T47D (cell line): Measurements from ENCODE around the gene PDE6G.

Experiments
- DNase-seq, 2 experiments: peaks; one replicate each; pipeline versions ENCODE4 v3.0.0 to v3.0.0-alpha.2; 2011 to 2012; ENCODE audit warnings: low read depth in 1 of 2, low spot score in 1 of 2
- JUND ChIP-seq: IDR thresholded peaks from 2 replicates; pipeline ENCODE4 v1.6.1; 2012; ENCODE audit warnings: low read depth
- in situ Hi-C: cut with HindIII; loops from 2 replicates; pipeline ENCODE4 v1.10.0; 2016; ENCODE audit warnings: low sequenced_read_pairs, low pct_unique_long_range_greater_than_20kb

Gene PDE6G

DNA sequence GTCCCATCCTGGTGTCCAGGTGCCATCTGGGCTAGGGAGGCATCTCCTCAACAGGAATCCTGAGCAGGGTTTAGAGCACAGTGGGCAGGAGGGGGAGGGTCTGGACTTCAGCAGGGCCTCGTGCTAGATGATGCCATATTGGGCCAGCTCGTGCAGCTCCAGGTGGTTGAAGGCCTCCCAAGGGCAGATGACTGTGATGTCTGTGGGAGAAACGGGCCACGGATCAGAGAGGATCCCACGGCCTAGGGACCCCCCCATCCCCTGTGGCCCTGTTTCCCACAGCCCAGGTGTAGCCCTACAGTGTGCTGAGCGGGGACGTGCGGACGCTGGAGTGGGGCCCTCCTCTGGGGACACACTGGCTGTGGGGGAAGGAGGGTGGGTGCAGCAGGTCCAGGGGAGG lies 5.4 kb downstream of the PDE6G start:
- in situ Hi-C loops = no loop called here
- no peak for TF ChIP-seq JUND
- DNase-seq = no peak

DNA sequence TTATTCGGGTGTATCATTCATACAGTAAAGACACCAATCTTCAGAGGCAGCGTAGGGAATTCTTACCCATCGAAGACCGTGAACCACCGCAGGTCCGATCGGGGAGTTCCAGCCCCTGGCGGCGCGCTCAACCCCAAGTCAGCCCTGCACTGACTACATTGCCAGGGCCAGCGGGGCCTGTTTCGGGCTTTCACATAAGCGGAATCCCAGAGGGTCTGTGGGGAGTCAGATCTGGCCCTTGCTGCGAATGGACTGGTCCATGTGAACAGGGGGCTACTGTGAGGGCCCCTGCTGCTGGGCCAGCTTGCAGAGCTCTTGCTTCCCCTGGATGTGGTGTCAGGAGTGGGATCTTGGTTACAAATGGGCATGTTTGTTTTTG lies 7.6 kb downstream of the PDE6G start:
- no peak for TF ChIP-seq JUND
- no peak for DNase-seq

GRCh38 chr17:81648013-81648706 lies 8.2 kb downstream of the PDE6G start:
- no peak for TF ChIP-seq JUND

More for the DNA sequence above, 7.6 kb downstream of the PDE6G start:
- in situ Hi-C loops = no loop called here

DNA sequence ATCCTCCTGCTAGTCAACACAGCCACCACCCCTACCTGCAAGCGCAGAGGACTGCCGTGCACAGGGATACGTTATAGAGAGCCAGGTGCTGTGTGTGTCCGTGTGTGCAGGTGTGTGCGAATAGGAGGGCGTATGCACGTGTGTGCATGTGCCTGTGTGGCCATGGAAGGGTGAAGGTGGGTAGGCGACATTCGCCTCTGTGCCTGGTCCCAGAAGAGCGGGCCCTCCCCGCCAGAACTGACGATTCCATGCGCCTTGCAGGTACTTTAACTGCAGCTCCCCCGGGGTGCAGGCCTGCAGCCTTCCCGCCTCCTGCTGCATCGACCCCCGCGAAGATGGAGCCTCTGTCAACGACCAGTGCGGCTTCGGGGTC lies 8.7 kb downstream of the PDE6G start:
- no peak for DNase-seq
- in situ Hi-C loops = no loop called here

More at GRCh38 chr17:81648013-81648706, 8.2 kb downstream of the PDE6G start:
- no peak for DNase-seq
- in situ Hi-C loops = no loop called here

GRCh38 chr17:81646869-81647600 lies 9.3 kb downstream of the PDE6G start:
- in situ Hi-C loops = no loop called here
- DNase-seq = no peak
- TF ChIP-seq JUND = no peak

More for the DNA sequence above, 8.7 kb downstream of the PDE6G start:
- no peak for TF ChIP-seq JUND

DNA sequence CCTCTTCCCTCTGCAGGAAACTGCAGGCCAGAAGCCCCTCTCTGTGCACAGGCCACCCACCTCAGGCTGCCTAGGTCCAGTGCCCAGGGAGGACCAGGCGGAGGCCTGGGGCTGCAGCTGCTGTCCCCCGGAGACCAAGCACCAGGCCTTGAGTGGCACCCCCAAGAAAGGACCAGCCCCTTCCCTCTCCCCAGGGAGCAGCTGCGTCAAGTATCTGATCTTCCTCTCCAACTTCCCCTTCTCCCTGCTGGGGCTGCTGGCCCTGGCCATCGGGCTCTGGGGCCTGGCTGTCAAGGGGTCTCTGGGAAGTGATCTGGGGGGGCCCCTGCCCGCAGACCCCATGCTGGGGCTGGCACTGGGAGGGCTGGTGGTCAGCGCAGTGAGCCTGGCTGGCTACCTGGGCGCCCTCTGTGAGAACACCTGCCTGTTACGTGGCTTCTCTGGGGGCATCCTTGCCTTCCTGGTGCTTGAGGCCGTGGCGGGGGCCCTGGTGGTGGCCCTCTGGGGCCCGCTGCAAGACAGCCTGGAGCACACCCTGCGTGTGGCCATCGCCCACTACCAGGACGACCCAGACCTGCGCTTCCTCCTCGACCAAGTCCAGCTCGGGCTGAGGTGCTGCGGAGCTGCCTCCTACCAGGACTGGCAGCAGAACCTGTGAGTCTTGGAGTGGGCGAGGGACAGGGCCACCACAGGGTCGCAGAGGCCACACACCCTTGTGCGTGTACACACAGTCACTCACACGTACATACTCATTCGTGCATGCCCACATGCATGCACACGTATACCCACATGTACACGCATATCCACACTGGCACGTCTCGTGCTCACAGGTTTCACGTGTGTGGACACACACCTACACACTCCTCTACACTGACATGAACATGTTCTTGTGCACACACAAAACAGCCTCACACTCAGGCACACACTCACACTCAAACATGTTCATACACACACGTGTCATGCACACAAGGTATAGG lies 11.1 kb downstream of the PDE6G start:
- no peak for TF ChIP-seq JUND
- DNase-seq = no peak
- in situ Hi-C loops = no loop called here

DNA sequence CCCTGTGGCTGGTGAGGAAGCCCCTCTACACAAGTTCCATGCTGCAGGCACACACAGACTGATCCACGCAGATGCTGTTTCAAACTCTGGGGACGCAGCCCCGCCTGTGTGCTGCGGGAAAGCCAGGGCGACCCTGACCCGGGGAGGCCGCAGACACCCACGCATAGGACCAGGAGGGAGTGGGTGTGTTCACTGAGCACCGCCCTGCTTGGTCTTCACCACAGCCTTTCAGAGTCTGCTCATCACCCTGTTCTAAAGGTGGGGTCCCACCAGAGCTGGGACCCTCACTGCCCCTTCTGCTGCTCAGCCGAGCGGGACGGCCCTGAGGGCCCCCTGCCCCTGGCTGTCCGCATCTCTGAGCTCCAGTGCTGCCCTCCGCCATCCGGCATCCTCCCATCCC lies 11.8 kb downstream of the PDE6G start:
- in situ Hi-C loops = no loop called here
- no peak for TF ChIP-seq JUND
- no peak for DNase-seq

- DNase-seq = no peak
- in situ Hi-C loops = no loop called here
- TF ChIP-seq JUND = no peak
These were observed 14.4 kb downstream of the PDE6G start for GRCh38 chr17:81641825-81642489.

DNA sequence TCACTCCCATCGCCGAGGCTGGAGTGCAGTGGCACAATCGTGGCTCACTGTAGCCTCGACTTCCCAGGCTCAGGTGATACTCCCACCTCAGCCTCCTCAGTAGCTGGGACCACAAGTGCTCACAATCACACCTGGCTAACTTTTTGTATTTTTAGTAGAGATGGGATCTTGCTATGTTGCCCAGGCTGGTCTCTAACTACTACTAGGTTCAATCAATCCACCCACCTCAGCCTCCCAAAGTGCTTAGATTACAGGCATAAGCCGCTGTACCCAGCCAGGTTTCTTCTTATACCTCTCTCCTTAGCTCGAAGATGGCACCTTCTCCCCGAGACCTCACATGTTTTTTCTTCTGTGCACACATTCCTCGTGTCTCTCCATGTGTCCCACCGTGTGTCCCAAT lies 16.3 kb downstream of the PDE6G start:
- DNase-seq = no peak
- no peak for TF ChIP-seq JUND
- in situ Hi-C loops = no loop called here

- DNase-seq = no peak
- in situ Hi-C loops = no loop called here
- TF ChIP-seq JUND = no peak
These were observed 17.7 kb downstream of the PDE6G start for GRCh38 chr17:81638683-81639082.

DNA sequence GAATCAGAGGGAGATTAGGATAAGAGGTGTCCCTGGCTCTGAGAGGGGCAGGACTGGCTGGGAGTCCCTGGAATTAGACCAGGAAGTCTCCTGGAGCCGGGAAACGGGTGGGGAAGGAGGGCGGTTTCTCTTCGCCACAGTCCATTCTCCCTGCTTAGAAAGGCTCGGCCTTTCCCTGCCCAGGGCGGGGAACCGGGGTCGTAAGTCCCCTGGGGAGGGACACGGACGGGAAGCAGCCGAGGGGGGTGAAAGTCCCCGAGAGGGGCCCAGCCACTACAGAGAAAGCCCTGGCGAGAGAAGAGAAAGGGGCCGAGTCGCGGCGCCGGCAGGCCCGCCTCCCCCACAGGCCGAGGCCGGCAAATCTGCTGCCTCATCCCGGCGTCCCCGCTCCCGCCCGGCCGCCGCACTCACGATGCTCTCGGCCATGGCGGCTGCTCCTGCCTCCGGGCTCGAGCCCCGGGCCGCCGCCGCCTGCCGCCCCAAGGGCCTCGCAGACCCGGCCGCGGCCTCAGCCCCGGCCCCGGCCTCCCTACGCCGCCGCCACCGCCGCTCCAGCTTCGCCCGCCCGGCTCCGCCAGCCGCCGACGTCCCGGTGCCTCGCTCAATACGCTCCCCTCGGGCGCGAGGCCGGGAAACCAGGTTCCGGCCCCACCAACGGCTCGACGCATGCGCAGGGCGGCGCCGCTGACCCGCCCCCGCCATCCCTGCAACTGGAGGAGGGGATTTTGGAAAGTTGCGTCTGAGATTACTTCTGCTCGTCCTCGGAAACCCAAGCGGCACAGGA lies 19.6 kb downstream of the PDE6G start, which contains the start of the genes NPLOC4 and TSPAN10:
NPLOC4 (minus strand) TSS at position 608 of the 784 bp plus-strand sequence; CDS start at position 426, 182 bp downstream.
TSPAN10 (plus strand) TSS at position 692 of the 784 bp plus-strand sequence. CDS start 5,217 bp downstream, outside the sequence.
- TF ChIP-seq JUND = no peak
- peak; percentile 93 to 98 for DNase-seq
- in situ Hi-C loops = no loop called here

- in situ Hi-C loops = no loop called here
- no peak for TF ChIP-seq JUND
- no peak for DNase-seq
These were observed 20.3 kb downstream of the PDE6G start for GRCh38 chr17:81635973-81636504.
